EL (cell line): ENCODE data around the gene PCDH9.

Source experiments
- DNase-seq: peaks from one replicate; pipeline ENCODE4 v3.0.0-alpha.2; 2016

Gene PCDH9

DNA sequence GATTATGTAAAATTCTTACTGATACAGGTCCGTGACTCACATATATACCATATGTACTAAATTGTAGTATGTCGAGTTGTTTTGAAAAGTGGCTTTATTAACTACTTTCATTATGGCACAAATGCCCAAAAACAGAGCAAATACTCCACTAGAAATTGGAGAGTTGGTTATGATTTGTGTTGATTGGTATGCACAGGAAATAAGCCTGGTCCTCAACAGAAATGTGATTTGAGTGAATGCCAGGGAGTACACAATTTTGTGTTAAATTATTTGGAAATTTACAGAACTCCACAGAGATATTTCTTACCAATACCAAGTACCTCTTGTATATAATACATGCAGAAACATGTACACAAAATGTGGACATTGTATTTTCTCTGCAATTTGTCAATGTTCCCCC lies 676.7 kb downstream of the PCDH9 start:
- peak; percentile 37 for DNase-seq

DNA sequence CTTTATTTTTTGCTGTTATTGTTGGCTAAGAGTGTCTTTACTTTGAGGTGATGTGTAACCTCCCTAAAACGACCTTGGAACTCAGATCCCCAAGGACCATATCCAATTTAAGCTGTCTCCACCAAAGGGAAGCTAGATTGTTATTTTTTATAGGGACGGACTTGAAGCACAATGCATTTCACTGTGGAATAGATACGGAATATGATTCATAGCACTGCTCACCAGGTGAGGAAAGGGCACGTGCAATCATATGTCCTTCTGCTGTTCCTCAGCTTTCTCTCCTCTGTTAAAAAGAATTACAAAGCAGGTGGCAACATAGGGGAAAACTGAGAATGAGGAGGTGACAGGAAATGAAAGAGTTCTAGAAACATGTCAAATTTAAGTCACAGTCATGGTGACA lies 679.0 kb downstream of the PCDH9 start:
- no peak for DNase-seq

DNA sequence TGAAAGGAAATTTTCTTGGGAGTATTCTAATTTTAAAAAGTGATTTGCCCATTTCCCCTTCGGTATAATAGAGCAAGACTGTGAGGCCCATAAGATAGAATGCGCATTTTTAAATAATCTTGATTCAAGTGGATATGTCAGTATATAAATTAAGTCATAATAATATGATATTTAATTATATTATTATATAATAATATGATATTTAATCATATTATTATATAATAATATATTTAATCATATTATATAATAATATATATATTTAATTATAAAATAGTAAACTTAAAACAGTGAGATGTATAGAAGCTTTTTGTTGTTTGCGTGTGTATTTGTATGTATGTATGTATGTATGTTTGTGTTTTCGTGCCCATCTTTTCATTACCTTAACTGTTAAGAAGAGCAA lies 682.5 kb downstream of the PCDH9 start:
- no peak for DNase-seq

DNA sequence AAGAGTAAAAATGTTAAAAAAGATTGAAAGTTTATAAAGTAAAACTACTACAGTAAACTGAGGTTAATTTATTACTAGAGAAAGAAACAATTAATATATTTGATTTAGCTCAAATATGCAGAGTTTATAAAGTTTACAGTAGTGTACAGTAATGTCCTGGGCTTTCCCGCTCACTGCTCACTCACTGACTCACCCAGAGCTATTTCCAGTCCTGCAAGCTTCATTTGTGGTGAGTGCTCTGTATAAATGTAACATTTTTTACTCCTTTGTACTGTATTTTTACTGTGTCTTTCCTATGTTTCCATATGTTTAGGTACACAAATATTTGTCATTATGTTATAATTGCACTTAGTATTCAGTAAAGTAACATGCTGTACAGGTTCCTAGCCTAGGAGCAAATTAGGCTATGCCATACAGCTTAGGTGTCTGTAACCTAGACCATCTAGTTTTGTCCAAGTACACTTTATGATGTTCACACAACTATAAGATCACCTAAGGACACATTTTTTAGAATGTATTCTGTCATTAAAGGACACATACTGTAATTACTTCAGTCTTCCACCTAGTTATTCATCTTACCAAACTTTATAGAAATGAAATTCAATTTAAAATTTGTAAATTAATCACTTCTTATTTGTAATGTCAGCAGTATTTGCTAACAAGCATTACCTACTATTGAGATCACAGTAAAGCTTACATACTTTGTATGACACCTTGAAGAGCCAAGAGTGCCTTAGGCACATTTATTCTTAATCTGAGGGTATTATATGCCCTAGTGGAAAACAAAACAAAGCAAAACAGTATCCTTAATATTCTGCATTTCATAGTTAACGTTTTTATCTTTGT lies 683.4 kb downstream of the PCDH9 start:
- peak; percentile 36 for DNase-seq

DNA sequence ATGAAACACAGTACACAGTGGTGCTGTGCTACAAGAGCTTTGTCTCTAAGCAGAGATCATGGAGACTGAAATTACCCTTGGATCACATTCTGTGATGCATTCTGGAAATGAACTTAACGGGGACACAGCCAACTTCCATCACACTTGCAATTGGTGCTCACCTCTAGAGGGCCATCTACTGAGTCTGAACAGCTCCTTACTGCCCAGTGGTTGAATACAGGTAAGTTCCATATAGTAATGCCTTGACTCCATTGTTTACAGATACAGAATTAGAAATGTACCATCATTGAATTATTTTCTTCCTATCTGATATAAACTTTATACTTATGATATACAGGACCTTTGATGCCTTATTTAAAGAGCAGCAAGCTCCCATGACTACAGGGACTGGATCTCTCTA lies 686.4 kb downstream of the PCDH9 start:
- no peak for DNase-seq

DNA sequence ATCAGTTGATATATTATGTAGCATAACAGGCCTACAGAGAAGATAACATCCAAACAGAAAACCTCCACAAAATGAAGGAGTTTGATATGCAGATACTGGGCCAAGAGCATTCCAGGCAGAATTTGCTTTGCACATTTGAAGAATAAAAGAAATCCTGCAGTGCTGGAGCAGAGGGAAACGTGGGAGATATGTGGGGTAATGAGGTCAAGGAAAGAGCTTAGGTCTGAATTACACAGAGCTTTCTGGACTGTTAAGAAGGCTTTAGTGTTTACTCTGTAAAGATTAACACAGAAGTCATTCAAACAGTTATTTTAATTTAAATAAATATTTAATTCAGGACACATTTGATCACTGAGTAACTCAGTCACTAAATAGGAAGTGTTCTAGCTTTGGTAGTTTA lies 692.7 kb downstream of the PCDH9 start:
- DNase-seq: no peak

DNA sequence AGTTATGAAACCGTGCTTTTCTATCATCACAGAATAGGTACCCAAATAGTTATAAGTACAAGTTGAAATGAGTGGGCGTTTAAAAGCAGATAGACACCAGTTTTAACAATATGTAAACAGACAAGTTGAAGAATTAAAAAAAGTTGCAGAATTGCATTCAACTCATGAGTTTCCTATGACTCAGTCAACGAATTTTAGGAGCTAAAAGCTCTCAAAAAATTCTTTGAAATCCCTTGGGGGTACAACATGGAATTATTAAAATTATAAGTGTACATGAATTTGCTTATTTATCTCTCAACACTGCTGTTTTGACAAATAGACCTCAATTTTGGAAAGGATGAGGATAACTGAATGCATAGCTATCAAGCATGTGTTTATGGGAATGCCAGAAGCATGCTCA lies 693.4 kb downstream of the PCDH9 start:
- peak; percentile 5 for DNase-seq

DNA sequence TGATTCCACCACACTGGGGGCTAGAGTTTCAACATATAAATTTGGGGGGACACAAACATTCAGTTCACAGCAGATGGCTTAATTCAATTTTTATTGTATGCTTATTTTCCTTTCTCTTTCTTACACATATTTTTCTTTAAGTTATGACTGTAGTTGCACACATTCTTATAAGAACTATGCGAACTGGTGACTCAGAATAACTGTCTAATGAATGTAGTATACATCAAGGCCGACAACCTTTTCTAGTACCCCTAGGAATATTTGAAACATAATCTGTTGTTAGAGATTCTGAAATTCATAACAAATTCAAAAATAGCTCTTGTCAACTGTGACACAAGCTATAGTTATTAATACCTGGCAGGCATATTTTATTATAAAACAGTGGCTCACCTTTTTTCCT lies 695.6 kb downstream of the PCDH9 start:
- peak; percentile 51 for DNase-seq

DNA sequence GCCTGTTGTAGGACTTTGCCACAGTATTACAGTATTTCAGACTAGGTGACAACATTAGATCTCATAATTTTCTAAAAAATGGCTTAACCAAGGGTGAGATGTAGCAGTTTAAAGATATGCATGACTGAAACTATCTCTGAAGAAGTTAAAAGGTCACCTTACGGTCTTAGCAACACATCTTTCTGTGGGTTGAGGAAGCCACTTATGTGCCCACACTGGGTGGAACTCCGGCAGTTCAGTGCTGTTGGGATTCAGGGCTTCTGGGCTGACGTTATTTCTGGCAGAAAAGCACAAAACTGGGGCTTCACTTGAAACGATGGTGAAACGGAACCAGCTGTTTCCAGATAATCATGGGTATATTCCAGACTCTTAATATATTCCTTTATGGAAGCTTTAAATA lies 697.3 kb downstream of the PCDH9 start:
- DNase-seq: no peak

DNA sequence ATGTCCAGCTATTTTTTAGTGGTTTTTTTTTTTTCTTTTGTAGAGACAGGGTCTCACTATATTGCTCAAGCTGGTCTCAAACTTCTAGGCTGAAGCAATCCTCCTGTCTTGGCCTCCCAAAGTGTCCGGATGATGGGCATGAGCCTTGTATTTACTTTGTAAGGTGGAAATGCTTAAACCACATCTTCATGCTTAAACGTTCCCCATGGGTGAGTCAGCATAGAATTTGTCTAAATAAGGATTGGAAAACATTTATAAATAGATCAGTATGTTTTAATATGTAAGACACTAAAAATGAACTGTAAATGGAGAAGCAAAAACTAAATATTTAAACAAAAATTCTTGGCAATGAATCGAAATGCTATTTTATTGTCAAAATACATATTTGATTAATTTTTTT lies 698.0 kb downstream of the PCDH9 start:
- peak; percentile 73 for DNase-seq

DNA sequence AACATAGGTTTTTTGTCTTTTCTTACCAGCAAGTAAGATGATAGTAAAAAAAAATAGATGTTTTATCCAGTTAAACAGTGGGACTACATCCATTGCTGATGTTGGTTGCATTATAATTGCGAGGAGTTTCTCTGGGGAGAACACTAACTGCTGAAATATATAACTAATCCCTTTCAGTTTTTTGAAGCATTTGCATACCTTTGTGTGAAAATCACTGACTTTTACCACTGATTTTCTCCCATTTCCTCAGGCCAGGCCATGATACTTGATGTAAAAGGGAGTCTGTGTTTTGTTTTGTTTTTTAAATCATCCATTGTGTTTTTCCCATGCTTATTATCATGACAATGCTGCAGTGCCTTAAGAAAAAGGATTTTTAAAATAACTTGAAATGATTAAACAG lies 699.5 kb downstream of the PCDH9 start:
- DNase-seq: no peak

DNA sequence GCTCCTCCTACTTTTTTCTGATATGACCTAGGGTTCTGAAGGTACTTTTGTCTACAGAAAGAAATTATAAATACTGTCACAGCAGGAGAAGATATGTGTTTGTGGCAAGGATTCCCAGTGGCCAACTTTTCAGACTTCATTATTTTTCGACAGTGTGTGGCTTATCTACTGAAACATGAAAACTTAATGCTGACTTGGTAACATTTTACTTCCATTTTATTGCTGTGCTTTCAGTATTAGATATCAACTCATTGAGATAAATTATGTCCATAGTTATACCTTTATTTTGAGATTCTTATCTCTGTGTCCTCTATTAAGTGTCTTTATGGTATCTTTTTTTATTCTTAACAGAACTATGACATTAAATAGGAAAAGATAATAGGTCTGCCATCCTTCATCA lies 700.0 kb downstream of the PCDH9 start:
- DNase-seq: no peak

DNA sequence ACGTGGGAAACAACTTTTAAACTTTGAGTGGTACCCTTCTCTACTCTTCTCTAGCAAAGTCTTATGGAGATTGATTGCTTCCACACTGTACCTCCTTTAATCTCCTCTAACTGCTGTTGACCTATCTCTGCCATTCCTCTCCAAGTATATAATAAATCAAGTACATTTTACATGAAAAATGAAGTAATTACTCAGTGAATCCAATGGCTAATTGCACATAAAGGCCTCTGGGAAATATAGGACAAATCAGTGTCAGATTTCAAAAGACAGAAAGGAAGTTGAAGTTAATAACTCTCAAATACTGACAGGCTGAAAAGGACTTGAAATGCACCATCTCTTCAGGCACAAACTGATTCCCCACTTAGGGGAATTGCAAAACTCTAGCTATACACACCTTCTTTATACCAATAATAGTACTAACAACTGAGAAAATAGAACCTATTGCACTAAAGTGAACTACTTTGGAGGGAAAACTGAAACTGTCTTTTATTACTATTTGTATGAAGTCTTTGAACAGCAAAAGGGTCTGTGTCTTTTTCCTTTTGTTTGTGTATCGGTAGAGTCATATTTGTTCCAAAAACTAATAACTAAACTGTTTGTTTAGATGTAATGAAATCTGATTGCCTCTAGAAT lies 701.1 kb downstream of the PCDH9 start:
- no peak for DNase-seq

DNA sequence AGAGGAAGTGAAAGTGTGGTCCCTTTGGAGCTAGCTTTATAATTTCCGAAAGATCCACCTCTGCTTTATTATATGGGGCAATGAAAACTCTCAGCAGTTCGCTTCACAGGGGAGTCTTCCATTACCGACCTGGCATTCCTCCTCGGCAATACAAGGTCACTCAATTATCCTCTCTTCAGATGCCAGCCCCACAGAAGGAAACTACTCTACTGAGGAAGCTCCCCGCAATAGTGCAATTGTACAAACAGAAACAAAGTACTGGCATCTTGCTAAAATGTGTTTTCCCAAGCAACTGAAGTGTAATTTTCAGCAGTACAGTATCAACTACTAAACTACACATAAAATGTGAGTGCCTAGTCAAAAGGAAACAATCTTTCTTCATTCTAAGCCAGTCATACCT lies 702.0 kb downstream of the PCDH9 start:
- DNase-seq: no peak

DNA sequence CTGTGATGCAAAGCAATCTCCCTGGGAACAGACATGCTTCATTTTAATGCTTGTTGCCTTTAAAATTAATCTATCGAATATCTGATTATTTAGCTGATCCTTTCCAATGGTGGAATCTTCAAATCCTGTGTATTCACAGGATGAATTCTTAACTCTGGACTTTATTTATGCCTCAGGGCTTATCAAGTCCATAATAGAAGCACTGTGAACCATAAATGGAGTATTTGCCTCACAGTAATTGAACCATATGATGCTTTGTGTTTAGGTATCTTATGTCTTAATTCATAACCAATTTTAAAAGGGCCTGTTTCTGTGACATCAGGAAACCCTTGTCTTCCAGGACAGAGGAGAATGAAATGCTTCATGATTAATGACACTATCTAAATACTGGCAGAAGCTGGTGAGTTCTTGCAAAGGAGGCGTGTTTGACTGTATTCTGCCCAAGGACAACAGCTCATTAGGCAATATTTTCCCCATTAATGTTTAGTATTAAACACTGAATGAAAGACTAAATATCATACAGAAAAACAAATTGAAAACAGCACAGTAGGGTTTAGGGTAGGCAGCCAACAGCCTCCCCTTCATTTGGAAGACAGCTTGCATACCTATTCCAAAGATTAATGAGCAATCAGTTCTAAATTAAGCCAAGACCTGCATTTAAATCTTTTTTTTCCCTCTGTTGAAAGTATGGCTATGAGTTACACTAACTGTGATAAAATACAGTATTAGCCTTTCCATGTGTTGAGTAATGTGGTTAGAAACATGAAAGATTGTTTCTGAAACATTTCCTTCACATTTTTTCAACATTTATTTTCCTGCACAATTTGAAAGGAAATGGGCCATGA lies 709.4 kb downstream of the PCDH9 start:
- no peak for DNase-seq

DNA sequence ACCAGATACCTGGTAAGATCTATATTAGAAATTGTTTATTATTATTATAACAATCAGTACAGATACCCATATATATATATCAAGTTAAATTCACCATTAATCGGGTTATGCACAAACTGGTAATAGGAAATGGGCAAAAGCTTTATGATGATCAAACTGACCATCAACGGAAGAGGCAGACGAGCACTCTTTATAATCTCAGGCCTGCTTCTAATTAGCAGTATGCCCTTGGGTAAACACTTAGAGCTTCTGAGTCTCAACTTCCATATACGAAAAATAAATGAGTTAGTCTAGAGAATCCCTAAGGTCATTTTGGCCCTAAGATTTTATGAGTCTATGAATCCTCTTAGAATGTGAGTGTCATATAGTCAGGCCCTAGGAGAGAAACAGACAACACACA lies 710.9 kb downstream of the PCDH9 start:
- no peak for DNase-seq

DNA sequence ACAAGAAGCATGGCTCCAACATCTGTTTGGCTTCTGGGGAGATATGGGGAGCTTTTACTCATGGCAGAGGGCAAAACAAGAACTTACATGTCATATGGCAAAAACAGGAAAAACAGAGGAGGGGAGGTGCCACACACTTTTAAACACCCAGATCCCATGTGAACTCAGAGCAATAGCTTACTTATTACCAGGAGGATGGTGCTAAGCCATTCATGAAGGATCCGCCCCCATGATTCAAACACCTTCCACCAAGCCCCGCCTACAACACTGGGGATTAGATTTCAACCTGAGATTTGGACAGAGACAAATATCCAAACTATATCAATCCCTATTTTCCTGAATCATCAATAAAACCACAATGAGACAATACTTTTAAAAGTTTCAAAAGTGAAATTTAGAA lies 712.1 kb downstream of the PCDH9 start:
- no peak for DNase-seq

DNA sequence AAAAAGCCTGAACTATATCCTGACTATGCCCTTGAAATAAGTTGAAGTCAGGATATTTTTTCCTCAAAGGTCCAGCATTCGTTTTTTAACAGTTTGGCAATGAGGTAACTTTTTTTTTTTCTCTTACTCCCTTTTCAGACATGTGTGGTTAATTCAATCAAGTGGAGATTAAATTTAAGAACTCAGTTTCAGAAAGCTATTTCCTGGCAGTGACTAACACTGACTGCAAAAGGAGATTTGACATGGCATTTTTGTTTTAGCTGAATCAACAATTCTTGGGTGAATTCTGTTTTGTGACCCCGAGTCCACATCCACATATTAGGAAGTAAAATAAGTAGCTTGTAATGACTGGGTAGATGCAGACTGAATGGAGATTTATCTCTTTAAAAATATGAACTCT lies 716.4 kb downstream of the PCDH9 start:
- DNase-seq: peak; percentile 12

DNA sequence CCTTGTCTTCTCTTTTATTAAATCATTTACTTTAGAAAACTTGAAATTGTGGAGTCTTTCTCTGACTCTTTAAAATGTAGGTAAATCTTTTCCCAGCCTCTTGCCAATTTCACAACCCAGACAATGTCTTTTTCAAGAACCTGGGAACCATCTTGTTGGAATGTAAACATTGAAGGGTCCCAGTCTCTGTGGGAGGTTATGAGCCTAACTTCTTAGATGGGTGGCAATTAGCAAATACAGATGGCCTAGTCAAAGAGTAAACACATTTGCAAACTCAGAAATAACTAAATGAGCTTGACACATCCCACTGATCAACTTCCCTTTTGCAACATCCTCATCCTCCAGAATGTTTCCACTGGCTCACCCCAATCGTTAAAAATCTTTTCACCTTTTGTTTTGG lies 721.0 kb downstream of the PCDH9 start:
- no peak for DNase-seq

DNA sequence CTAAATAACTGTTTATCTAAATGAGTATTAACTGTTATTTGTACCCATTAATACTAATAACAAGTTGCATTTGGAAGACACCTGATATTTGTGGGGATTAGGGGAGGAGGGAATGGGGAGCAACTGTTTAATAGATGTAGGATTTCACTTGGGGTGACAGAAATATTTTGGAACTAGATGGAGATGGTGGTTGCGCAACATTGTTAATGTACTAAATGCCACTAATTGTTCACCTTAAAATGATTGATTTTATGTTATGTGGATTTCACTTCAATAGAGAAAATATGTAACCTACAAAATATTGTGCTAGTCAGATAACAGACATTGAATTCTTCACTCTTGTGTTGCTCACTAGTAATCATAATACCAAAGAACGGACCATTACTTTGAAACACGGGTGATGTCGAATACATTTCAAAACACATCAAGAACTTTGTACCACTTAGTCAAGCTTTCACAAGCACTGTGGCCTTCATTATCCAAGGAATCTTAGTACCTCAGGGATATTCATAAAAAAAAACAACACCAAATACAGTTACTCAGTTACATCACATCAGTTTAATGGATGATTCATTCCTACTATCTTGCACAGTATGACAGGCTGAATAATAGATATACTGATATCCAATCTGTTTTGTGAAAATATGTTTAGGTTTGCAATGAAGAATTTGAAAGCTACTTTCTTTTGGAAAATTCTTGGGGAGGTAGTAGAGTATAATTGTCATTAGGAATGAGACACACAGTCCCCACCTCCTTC lies 721.8 kb downstream of the PCDH9 start:
- DNase-seq: peak; percentile 26

DNA sequence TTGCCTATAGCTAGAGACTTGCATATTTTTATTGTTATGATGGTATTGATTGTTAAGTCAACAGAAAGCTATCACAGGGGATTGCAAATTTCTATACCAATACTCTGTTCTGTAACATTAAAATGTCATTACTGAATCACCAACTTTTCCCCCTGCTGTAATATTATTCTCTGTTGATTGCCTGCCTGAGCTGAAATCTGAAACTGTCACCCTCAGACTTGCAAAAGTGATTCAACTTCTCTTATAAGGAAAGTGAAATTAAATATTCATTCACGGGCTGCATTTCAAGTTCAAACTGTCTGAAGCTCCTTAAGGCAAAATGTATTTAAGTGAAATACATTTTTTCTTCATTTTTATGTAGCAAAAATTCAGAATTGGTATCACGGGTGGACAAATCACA lies 723.2 kb downstream of the PCDH9 start:
- DNase-seq: no peak

DNA sequence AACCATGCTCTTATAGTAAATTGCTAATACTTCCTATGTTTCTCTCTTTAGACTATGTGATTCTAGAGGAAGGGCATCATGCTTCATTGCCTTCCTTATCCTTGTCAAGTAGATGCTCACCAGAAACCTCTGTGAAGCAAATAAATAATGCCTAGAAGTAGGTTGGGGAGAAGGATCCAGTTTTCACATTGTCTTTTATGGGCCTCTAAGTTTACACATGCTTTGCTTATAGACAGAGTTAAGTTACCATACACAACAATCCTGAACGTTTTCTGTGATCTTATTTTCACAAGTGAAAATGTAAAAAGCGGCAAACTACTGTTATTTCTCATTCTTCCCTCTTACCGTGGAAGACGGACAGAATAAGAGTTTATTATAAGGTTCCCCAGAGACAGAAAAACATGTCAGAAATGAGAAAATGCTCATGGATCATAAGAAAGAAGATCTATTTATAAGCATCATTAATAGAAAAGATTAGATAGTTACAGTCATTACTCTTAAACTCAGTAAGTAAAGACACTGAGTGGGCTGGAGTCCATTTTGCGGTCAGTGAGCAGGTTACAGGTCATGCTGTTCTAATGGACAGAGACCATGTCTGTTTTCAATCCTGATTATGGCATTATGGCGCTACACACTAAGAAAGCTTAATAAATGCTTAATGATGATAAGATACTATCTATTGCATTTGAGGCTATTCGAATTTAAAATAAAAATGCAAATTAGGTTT lies 723.9 kb downstream of the PCDH9 start:
- DNase-seq: no peak
